T-helper 1 cell treated with Interleukin-12 subunit alpha and Interleukin-12 subunit beta and Interleukin-4 antibody, amounts not matched to agents 30 ng/mL and 1 ng/mL, for 36 hours (primary cell): Measurements from ENCODE around the gene ASB9. TPM values are rescaled to one million over a fixed set of nuclear protein-coding genes. Genes with fewer than 3 reads are reported as not detected.
"Not testable (repeated sequence)": the region's sequence is repeated elsewhere in the genome, so short reads cannot be mapped to it uniquely, and the experiment has no call there.

ENCODE experiments used
- intact Hi-C: fragments of 100-400 bp; cut with micrococcal nuclease; formaldehyde crosslinking; loops from one replicate; pipeline ENCODE4 v1.15.1; 2024
- total RNA-seq: library from RNA; stranded (reverse); gene quantifications from 2 replicates; pipeline ENCODE4 v1.2.3, GENCODE V29; 2022

Gene ASB9
- total RNA-seq, 1 donor from 2014 or later, result 0.39 TPM

GRCh38 chrX:15242899-15243555 is 26.9 kb downstream of the ASB9 start:
- intact Hi-C loops, result loop anchor here (1.0 to 10.0 kb wide), 9 partner anchors 38 to 1204 kb away; partner anchors contain the start of genes FANCB, GLRA2 and MOSPD2

- intact Hi-C loops, result loop anchor here (5.0 to 10.0 kb wide), 3 partner anchors 366 to 746 kb away; partner anchors contain the start of genes FANCB, GLRA2 and MOSPD2
These were observed 28.6 kb downstream of the ASB9 start for GRCh38 chrX:15241301-15241700.

GRCh38 chrX:15240414-15240813 is 29.5 kb downstream of the ASB9 start:
- intact Hi-C loops, result loop anchor here (5.0 to 10.0 kb wide), 3 partner anchors 366 to 746 kb away; partner anchors contain the start of genes FANCB, GLRA2 and MOSPD2

GRCh38 chrX:15236146-15236545 is 33.7 kb downstream of the ASB9 start:
- intact Hi-C loops, result no loop called here

- intact Hi-C loops, result no loop called here
These were observed 34.9 kb downstream of the ASB9 start for GRCh38 chrX:15235001-15235400.

- intact Hi-C loops, result no loop called here
These were observed 36.4 kb downstream of the ASB9 start for GRCh38 chrX:15233416-15234015.

GRCh38 chrX:15224747-15225146 is 45.1 kb downstream of the ASB9 start:
- intact Hi-C loops, result no loop called here

GRCh38 chrX:15221321-15221720 is 48.6 kb downstream of the ASB9 start:
- intact Hi-C loops, result no loop called here

- intact Hi-C loops, result no loop called here
These were observed 52.7 kb downstream of the ASB9 start for GRCh38 chrX:15217161-15217560.

GRCh38 chrX:15216280-15216679 is 53.6 kb downstream of the ASB9 start:
- intact Hi-C loops, result no loop called here

- intact Hi-C loops, result no loop called here
These were observed 54.5 kb downstream of the ASB9 start for GRCh38 chrX:15215366-15215765.

- intact Hi-C loops, result no loop called here
These were observed 55.3 kb downstream of the ASB9 start for GRCh38 chrX:15214588-15214987.

- intact Hi-C loops, result no loop called here
These were observed 60.8 kb downstream of the ASB9 start for GRCh38 chrX:15209096-15209495.

- intact Hi-C loops, result no loop called here
These were observed 61.9 kb downstream of the ASB9 start for GRCh38 chrX:15207994-15208393.

GRCh38 chrX:15207384-15207783 is 62.5 kb downstream of the ASB9 start:
- intact Hi-C loops, result no loop called here

- intact Hi-C loops, result no loop called here
These were observed 63.6 kb downstream of the ASB9 start for GRCh38 chrX:15206306-15206705.

GRCh38 chrX:15204130-15204751 is 65.6 kb downstream of the ASB9 start:
- intact Hi-C loops, result loop anchor here (1.0 to 5.0 kb wide), 5 partner anchors 39 to 1177 kb away; partner anchors contain the start of gene GEMIN8

GRCh38 chrX:15203694-15204093 is 66.2 kb downstream of the ASB9 start:
- intact Hi-C loops, result loop anchor here (1.0 to 5.0 kb wide), 8 partner anchors 39 to 1176 kb away; partner anchors contain the start of genes FANCB, GEMIN8, MOSPD2 and PIGA

- intact Hi-C loops, result loop anchor here (1.0 to 5.0 kb wide), 6 partner anchors 52 to 1175 kb away; partner anchors contain the start of genes FANCB, GEMIN8, MOSPD2 and PIGA
These were observed 67.3 kb downstream of the ASB9 start for GRCh38 chrX:15202454-15203177.

- intact Hi-C loops, result loop anchor here (5.0 kb wide), 3 partner anchors 299 to 1174 kb away; partner anchors contain the start of gene GEMIN8
These were observed 69.0 kb downstream of the ASB9 start for GRCh38 chrX:15200871-15201270.

- intact Hi-C loops, result not testable (repeated sequence)
These were observed 71.2 kb downstream of the ASB9 start for GRCh38 chrX:15198608-15199202.
